Measurements from ENCODE around the gene NTM. TPM values are rescaled to one million over a fixed set of nuclear protein-coding genes. Genes with fewer than 3 reads are reported as not detected.

NTM gene
- total and polyA plus RNA-seq, 9 donors, result 8.5 to 37.1 (median 22.6) TPM

DNA sequence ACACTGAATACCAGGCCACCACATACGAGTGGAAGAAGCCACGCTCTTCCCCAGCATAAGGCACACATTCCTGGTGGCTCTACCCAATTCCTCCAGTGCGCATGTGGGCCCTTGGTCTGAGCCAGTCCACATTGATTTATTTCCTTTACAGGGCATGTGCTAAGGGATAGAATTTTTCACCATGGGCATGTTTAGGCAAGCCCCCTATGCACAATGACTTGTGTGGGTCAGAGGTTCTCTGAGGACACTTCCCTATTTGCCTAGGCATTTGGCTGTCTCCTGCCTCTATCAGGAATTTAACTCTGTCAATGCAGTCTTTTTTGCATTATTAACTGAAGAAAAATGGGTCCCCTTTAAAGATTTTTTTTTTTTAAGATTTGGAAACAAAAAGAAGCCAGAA is 718.1 kb downstream of the NTM start:
- DNase-seq, result no peak
- Histone ChIP-seq H3K4me3 (ENCODE audit: low read length) (no peak overlapping the region), H3K36me3 (ENCODE audit: control insufficient read depth, insufficient read depth, low read length) (no peaks in the 10 kb centered on the region), H3K27ac (ENCODE audit: low read length) (no peak overlapping the region), H3K9me3 (replicated peaks; ENCODE audit: control insufficient read depth, low read depth, low read length) (peaks cover 30% of the 10 kb centered on the region), H3K4me1 (ENCODE audit: control insufficient read depth, insufficient read depth, low read length) (no peaks in the 10 kb centered on the region), H3K27me3 (ENCODE audit: control insufficient read depth, insufficient read depth, low read length) (no peaks in the 10 kb centered on the region)
- WGBS (ENCODE audit: insufficient coverage), result 100% methylated on average over 2 of the region's 3 CpGs

DNA sequence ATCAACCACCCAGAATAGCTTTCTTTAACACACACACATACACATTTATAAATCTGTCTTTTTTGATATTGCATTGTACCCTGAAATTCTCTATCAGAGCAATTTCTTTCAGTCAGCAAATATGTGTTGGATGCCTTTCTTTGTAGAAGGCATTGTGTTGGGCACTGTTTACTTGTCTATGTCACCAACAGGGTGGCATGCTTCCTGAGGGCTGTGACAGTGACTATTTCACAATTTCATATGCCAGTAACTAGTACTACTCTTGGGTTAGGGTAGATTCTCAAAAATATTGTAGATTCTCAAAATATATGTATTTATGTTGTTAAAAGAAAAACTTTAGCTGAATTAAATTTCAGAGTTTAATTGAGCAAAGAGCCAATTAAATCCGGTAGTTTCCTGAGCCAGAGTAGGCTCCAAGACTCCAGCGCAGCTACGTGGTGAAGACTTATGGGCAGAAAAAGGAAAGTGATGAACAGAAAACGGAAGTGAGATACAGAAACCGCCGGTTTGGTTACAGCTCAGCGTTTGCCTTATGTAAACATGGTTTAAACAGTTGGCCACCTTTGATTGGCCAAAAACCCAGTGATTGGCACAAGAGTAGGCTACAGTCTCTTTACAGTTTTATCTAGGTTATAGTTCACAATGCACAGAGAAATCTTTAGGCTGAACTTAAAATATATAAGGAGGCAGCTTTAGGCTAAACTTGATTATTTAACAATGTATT is 723.3 kb downstream of the NTM start:
- Histone ChIP-seq H3K4me1 (ENCODE audit: control insufficient read depth, insufficient read depth, low read length) (peaks cover 18% of the 10 kb centered on the region), H3K27me3 (ENCODE audit: control insufficient read depth, insufficient read depth, low read length) (no peaks in the 10 kb centered on the region), H3K36me3 (ENCODE audit: control insufficient read depth, insufficient read depth, low read length) (no peaks in the 10 kb centered on the region), H3K27ac (ENCODE audit: low read length) (no peak overlapping the region), H3K9me3 (replicated peaks; ENCODE audit: control insufficient read depth, low read depth, low read length) (no peaks in the 10 kb centered on the region), H3K4me3 (ENCODE audit: low read length) (no peak overlapping the region)
- WGBS (ENCODE audit: insufficient coverage), result 89% methylated on average over 6 of the region's 7 CpGs
- DNase-seq, result no peak

DNA sequence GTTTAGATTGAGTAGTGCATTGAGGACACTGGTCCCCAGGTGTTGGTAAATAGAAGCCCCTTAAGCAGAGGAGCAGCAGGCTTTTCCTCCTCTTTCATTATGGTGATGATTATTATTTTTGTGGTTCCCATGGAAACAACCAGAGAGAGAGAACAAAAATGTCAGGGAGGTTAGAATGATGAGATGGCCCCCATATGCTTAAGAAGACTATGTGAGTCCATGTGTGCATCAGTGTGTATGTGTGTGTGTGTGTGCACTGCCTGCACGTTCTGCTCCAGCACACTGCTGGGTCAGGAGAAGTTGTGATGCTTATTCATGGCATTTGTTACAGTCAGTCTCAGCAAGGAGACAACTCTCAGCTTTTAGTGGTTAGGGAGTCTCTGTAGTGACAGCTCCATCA is 724.2 kb downstream of the NTM start:
- H3K27ac ChIP-seq (ENCODE audit: low read length), result no peak overlapping the region
- H3K4me1 ChIP-seq (ENCODE audit: control insufficient read depth, insufficient read depth, low read length), result peaks cover 18% of the 10 kb centered on the region
- H3K4me3 ChIP-seq (ENCODE audit: low read length), result no peak overlapping the region
- no peak for DNase-seq
- no peaks in the 10 kb centered on the region for H3K27me3 ChIP-seq (ENCODE audit: control insufficient read depth, insufficient read depth, low read length)
- WGBS (ENCODE audit: insufficient coverage), result 33% methylated on average over 1 of the region's 1 CpG
- no peaks in the 10 kb centered on the region for H3K36me3 ChIP-seq (ENCODE audit: control insufficient read depth, insufficient read depth, low read length)
- H3K9me3 ChIP-seq (replicated peaks; ENCODE audit: control insufficient read depth, low read depth, low read length), result no peaks in the 10 kb centered on the region

DNA sequence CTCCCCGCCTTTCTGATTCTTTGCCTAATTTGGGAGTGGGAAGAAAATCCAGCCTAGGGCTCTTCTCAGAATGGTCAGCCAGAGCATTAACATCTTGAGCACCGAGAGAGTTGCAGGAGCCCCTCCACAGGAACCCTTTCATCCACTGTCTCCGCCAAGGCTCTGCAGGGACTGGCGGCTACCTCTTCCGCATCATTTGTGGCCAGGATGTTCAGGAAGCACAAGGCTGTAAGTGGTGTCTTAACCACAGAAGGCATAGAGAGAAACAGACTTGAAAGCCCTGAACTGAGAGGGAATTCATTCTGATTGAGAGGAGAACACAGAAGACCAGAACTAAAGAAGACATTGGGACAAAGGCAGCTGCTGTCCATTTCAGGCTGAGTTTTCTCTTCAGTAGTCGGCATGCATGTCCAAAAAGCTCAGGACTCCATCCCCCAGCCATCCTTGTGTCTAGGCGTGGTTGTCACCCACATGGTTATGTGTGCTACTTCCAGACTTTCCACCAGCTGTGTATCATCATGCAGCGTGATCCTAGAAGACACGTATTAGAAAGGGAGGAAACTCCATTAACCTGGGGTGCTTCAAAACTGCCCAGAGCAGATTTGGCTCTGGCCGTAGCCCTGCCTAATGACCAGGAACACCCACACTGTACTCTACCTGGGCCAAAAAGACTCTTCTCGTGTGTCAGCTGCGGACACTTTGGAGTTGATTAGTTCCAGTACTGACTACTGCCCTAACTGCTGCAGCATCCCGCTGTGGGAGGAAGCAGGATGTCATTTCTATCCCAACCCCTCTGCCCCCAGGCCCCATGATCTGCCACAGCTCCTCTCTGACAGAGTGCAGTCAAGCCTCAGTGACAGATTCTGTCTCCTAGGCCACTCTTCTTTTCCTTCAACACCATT is 725.1 kb downstream of the NTM start:
- no peaks in the 10 kb centered on the region for H3K9me3 ChIP-seq (replicated peaks; ENCODE audit: control insufficient read depth, low read depth, low read length)
- H3K4me3 ChIP-seq (ENCODE audit: low read length), result no peak overlapping the region
- H3K27ac ChIP-seq (ENCODE audit: low read length), result peak overlapping the region; percentile 62
- peak; percentile 17 for DNase-seq
- H3K27me3 ChIP-seq (ENCODE audit: control insufficient read depth, insufficient read depth, low read length), result no peaks in the 10 kb centered on the region
- H3K36me3 ChIP-seq (ENCODE audit: control insufficient read depth, insufficient read depth, low read length), result no peaks in the 10 kb centered on the region
- WGBS (ENCODE audit: insufficient coverage), result 73% methylated on average over 10 of the region's 13 CpGs
- peaks cover 18% of the 10 kb centered on the region for H3K4me1 ChIP-seq (ENCODE audit: control insufficient read depth, insufficient read depth, low read length)

DNA sequence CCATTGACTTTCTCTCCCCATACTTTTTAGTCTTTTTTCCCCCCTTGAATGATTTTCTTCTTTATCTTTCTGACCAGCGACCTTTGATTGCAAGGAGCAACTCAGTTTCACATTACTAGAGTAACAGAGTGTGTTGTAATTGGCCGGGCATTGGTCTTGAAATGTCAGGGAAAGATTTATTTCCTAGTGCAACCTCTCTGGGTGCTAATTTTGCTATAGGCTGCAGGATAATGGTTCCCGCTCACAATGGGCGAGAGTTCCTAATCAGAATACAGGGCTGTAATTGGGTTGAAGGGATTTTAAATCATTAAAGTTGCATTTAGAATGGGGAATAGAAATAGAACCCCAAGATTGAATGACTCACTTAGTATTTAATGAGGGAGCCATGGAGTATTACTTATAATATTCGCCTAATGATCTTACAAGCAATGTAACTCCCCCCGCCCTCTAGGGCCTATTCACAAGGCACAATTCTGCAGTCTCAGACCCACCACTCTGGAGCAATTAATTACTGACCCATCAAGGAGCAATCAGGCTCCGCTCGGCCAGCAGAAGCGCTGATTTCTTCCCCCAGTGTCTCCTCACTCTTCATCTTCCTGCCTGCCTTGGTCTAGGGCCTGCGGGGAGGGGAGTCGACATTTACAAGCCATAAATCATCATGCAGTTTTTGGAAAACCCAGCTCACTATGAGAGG is 725.9 kb downstream of the NTM start:
- Histone ChIP-seq H3K9me3 (replicated peaks; ENCODE audit: control insufficient read depth, low read depth, low read length) (no peaks in the 10 kb centered on the region), H3K4me1 (ENCODE audit: control insufficient read depth, insufficient read depth, low read length) (peaks cover 18% of the 10 kb centered on the region), H3K4me3 (ENCODE audit: low read length) (no peak overlapping the region), H3K27me3 (ENCODE audit: control insufficient read depth, insufficient read depth, low read length) (no peaks in the 10 kb centered on the region), H3K27ac (ENCODE audit: low read length) (no peak overlapping the region), H3K36me3 (ENCODE audit: control insufficient read depth, insufficient read depth, low read length) (no peaks in the 10 kb centered on the region)
- 94% methylated on average over 4 of the region's 11 CpGs for WGBS (ENCODE audit: insufficient coverage)
- DNase-seq, result no peak

DNA sequence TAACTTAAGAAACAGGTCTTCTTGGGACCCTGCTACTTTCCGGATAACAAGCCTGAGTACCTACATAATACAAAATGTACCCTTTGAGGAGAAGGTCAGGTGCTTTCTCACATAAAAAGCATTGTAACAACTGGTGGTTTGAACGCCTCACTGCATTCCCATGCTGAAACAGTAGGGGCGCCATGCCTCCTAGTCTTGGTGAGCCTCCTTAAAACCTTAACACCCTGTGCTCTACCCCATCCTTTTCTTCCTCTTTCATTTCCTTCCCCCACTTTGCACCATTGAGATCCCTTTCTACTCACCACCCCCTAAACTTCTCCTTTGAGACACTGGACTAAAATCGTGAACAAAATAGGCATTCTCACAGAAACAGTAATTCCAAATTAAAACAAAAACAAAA is 729.3 kb downstream of the NTM start:
- WGBS (ENCODE audit: insufficient coverage), result 52% methylated on average over 2 of the region's 4 CpGs
- Histone ChIP-seq H3K4me1 (ENCODE audit: control insufficient read depth, insufficient read depth, low read length) (peaks cover 13% of the 10 kb centered on the region), H3K27ac (ENCODE audit: low read length) (no peak overlapping the region), H3K36me3 (ENCODE audit: control insufficient read depth, insufficient read depth, low read length) (no peaks in the 10 kb centered on the region), H3K27me3 (ENCODE audit: control insufficient read depth, insufficient read depth, low read length) (no peaks in the 10 kb centered on the region), H3K9me3 (replicated peaks; ENCODE audit: control insufficient read depth, low read depth, low read length) (no peaks in the 10 kb centered on the region), H3K4me3 (ENCODE audit: low read length) (no peak overlapping the region)
- DNase-seq, result no peak

DNA sequence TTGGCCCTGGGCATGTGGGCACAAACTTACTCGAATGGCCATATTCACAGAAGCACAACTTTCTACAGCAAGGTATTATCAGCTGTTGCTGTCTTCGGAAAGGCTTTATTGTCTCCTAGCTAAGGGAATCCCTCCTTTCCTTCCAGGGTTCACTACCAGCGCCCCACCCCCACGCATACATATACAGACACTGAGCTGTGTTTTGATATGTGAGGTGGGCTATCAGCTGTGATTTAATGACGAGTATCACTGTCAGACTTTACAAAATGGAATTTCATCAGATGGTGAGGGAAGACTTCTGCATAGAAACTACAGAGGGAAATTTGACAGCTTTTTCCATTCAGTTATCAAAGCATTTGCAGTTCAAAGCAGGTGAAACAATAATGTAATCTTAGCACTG is 730.2 kb downstream of the NTM start:
- 90% methylated on average over 2 of the region's 5 CpGs for WGBS (ENCODE audit: insufficient coverage)
- no peak overlapping the region for H3K27ac ChIP-seq (ENCODE audit: low read length)
- no peak overlapping the region for H3K4me3 ChIP-seq (ENCODE audit: low read length)
- H3K9me3 ChIP-seq (replicated peaks; ENCODE audit: control insufficient read depth, low read depth, low read length), result no peaks in the 10 kb centered on the region
- peaks cover 6% of the 10 kb centered on the region for H3K4me1 ChIP-seq (ENCODE audit: control insufficient read depth, insufficient read depth, low read length)
- H3K36me3 ChIP-seq (ENCODE audit: control insufficient read depth, insufficient read depth, low read length), result no peaks in the 10 kb centered on the region
- H3K27me3 ChIP-seq (ENCODE audit: control insufficient read depth, insufficient read depth, low read length), result no peaks in the 10 kb centered on the region
- no peak for DNase-seq

DNA sequence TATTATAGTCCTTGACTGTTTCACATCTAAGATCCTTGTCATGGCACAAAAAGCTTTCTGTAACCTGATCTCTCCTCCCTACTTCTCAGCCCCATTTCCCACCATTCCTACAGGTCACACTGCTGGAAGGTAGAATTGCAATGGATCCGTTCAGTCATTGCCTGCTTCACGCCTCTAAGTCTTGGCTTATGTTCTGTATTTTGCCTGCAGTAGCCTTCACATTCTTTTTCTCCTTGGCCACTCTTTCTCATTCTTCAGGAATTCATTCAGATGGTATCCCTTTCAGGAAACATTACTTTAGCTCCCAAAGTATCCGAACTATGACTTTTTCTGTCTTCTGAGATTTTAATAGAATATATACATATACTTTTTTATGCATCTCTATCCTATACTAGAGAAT is 731.5 kb downstream of the NTM start:
- WGBS (ENCODE audit: insufficient coverage), result 54% methylated on average over 2 of the region's 3 CpGs
- H3K36me3 ChIP-seq (ENCODE audit: control insufficient read depth, insufficient read depth, low read length), result no peaks in the 10 kb centered on the region
- H3K4me1 ChIP-seq (ENCODE audit: control insufficient read depth, insufficient read depth, low read length), result peaks cover 5% of the 10 kb centered on the region

DNA sequence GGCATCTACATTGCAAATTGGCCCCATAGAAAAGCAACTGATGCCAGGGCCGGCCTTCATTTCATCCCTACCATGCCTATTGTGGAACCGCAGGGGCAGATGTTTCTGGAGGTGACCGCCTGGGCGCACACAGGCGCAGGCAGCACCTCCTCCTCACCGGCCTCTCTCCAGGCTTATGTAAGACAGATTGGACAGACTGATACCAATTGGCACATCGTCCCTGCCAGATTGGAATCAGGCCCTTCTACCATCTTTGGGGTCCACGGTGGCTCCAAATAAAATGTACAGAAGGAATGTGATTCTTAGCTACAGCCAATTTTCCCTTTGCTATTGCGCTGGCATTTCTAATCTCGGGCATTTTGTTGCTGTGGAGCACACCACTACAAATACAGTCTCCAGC is 732.6 kb downstream of the NTM start:
- H3K36me3 ChIP-seq (ENCODE audit: control insufficient read depth, insufficient read depth, low read length), result no peaks in the 10 kb centered on the region
- WGBS (ENCODE audit: insufficient coverage), result 83% methylated on average over 6 of the region's 10 CpGs
- no peak overlapping the region for H3K27ac ChIP-seq (ENCODE audit: low read length)
- H3K9me3 ChIP-seq (replicated peaks; ENCODE audit: control insufficient read depth, low read depth, low read length), result no peaks in the 10 kb centered on the region
- H3K27me3 ChIP-seq (ENCODE audit: control insufficient read depth, insufficient read depth, low read length), result no peaks in the 10 kb centered on the region
- peaks cover 5% of the 10 kb centered on the region for H3K4me1 ChIP-seq (ENCODE audit: control insufficient read depth, insufficient read depth, low read length)
- no peak overlapping the region for H3K4me3 ChIP-seq (ENCODE audit: low read length)
- no peak for DNase-seq

More for the DNA sequence above, 731.5 kb downstream of the NTM start:
- H3K4me3 ChIP-seq (ENCODE audit: low read length), result no peak overlapping the region
- no peak for DNase-seq
- no peaks in the 10 kb centered on the region for H3K9me3 ChIP-seq (replicated peaks; ENCODE audit: control insufficient read depth, low read depth, low read length)
- H3K27me3 ChIP-seq (ENCODE audit: control insufficient read depth, insufficient read depth, low read length), result no peaks in the 10 kb centered on the region
- H3K27ac ChIP-seq (ENCODE audit: low read length), result no peak overlapping the region

Measured in muscle of leg (tissue), 11 donors.